ENCODE measurements around the gene PDE7B. TPM values are rescaled to one million over a fixed set of nuclear protein-coding genes. Genes with fewer than 3 reads are reported as not detected.

PDE7B gene
- total and polyA plus RNA-seq, 9 of the 15 experiments (the other 6 are each of a cell fraction or from before 2014, with no cell fraction given), result 0.01 TPM; not detected in 8

DNA sequence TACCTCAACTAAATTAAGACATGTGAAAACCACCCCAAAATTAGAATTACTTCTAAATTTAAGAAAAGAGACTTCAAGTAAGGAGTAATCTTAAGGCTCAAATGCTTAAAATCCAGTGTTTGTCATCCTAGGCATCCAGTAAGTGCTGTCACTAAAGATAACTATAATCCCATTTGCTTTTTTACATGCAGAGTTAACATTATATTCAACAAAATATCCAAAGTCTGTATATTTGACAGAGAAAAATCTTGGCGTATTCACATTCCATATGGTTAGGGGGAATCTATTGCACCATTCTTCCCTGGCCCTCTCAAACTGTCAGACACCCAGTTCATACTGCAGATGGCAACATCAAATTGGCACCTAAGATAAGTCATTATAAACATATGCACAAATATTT, 381.2 kb downstream of the PDE7B start:
- Histone ChIP-seq H3K27me3 (ENCODE audit: control insufficient read depth in 2 of 2, insufficient read depth in 2 of 2, low read length in 2 of 2) (no peaks in the 10 kb centered on the region), H3K9me3 (replicated peaks; ENCODE audit: control insufficient read depth, insufficient read depth, low read depth, low read length) (no peaks in the 10 kb centered on the region), H3K4me2 (ENCODE audit: insufficient read depth, low read length) (no peak overlapping the region), H3K4me1 (replicated peaks in 1 of 2; ENCODE audit: control insufficient read depth in 2 of 2, insufficient read depth in 2 of 2, low read length in 2 of 2) (peaks cover 17 to 37% of the 10 kb centered on the region in 2 experiments), H3K79me2 (ENCODE audit: control insufficient read depth, insufficient read depth, low read length) (no peaks in the 10 kb centered on the region), H4K20me1 (replicated peaks; ENCODE audit: control insufficient read depth, insufficient read depth, low read length) (no peaks in the 10 kb centered on the region; the same call in 1 of the 2 replicates), H3K9me1 (ENCODE audit: control insufficient read depth, insufficient read depth, low read length) (no peaks in the 10 kb centered on the region), H3K36me3 (ENCODE audit: control insufficient read depth, insufficient read depth, low read length) (peaks cover 46% of the 10 kb centered on the region), H2AFZ (ENCODE audit: low read depth, low read length) (no peak overlapping the region), H3K4me3 (no peak overlapping the region), H3K27ac (ENCODE audit: extremely low read depth, low read depth, low read length) (no peak overlapping the region), H3K9ac (ENCODE audit: insufficient read depth in 1 of 2, low read depth in 2 of 2, low read length in 2 of 2) (no peak overlapping the region)
- CTCF ChIA-PET (ENCODE audit: low intra/inter-chr PET ratio), result no interaction called here
- FAIRE-seq, result no peak
- intact Hi-C loops (cut with micrococcal nuclease), result no loop called here
- in situ Hi-C loops (cut with MboI), result no loop called here
- TF ChIP-seq, protein P1, sequence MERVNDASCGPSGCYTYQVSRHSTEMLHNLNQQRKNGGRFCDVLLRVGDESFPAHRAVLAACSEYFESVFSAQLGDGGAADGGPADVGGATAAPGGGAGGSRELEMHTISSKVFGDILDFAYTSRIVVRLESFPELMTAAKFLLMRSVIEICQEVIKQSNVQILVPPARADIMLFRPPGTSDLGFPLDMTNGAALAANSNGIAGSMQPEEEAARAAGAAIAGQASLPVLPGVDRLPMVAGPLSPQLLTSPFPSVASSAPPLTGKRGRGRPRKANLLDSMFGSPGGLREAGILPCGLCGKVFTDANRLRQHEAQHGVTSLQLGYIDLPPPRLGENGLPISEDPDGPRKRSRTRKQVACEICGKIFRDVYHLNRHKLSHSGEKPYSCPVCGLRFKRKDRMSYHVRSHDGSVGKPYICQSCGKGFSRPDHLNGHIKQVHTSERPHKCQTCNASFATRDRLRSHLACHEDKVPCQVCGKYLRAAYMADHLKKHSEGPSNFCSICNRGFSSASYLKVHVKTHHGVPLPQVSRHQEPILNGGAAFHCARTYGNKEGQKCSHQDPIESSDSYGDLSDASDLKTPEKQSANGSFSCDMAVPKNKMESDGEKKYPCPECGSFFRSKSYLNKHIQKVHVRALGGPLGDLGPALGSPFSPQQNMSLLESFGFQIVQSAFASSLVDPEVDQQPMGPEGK (CRISPR knock-in tag; IDR thresholded peaks at IDR 0.05; ENCODE audit: borderline replicate concordance), result no peak
- TF ChIP-seq ZZZ3 (IDR thresholded peaks at IDR 0.05) (no peak), CBFA2T2 (conservative IDR thresholded peaks at IDR 0.05) (no peak), KHSRP (IDR thresholded peaks at IDR 0.05) (no peak), PTTG1 (tag; IDR thresholded peaks at IDR 0.05; ENCODE audit: low read depth) (no peak), CEBPB (tag; IDR thresholded peaks at IDR 0.05) (no peak), MITF (IDR thresholded peaks at IDR 0.05) (no peak), EP300 (IDR thresholded peaks at IDR 0.05; ENCODE audit: low read length) (no peak)
- POLR2A ChIA-PET, result interaction anchor here (0.9 to 7.2 kb wide), 2 partner anchors 18 to 56 kb away, joined by 3 to 74 read pairs; partner anchors contain the start of genes BCLAF1 and MTFR2
- WGBS (ENCODE audit: insufficient coverage, low coverage, missing lambda C conversion rate), result 100% methylated on average over 1 of the region's 1 CpG
- no peak for ATAC-seq
- no peak for DNase-seq (ENCODE audit: extremely low read depth in 1 of 4, low spot score in 3 of 4)
- no TSS peak for BruUV-seq (replicated peaks)
